SHP77 treated with DMSO at 0.1 percent for 48 hours (cell line): Measurements from ENCODE around the gene YY1.

ENCODE experiments used
- DNase-seq: peaks from one replicate; lab custom pipeline; 2025; lab: John Stamatoyannopoulos, UW

The YY1 gene

DNA sequence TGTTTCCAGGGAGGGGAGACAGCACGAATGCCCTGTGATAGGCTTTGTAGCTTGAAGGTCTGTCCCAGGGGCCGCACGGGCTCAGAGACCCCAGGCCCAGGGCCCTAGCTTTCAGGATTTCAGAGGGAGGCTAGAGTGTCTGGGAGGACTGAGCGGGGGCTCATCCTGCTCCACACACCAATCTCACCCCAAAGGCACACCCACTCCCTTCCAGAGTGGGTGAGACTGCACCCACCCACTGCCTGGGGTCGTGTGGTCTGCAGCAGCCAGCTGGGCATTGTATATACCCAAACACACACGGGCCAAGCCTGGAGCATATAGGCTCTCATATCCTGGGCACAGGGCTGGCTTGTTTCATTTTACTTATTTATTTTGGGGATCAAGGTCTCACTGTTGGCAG is 78.4 kb downstream of the YY1 start:
- DNase-seq, result no peak

DNA sequence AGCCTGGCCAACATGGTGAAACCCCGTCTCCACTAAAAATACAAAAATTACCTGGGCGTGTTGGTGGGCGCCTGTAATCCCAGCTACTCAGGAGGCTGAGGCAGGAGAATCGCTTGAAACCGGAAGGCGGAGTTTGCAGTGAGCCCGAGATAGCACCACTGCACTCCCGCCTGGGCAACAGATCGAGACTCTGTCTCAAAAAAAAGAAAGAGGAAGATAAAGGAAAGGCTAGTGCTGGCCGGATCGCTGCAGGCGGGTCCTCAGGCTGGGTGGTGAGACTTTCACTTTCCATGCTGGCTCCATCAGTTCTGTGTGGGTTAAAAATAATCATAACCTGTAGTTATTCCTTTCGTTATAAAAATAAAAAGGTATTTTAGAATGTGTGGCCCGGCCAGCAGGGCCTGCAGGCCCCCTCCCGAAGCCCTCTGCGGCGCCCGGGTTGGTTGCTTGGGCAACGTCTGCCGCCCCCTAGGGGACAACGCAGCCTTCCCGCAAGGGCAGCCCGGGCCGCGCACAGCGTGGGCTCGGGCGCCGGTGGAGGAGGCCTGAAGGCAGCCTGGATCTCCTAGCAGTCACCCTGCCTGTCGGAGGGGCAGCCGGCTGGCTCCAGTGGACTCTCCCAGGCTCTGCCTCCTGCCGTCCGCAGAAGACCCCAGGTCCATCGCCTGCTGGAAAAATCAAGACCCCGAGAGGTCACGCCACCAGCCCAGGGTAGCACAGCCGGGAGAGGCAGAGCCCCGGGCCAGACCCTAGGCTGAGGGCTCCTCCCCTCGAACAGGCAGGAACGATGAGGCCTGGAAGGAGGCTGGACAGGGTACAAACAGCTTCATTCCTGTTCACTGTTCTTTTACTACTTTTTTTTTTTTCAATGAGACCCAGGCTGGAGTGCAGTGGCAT is 79.2 kb downstream of the YY1 start:
- DNase-seq, result no peak

DNA sequence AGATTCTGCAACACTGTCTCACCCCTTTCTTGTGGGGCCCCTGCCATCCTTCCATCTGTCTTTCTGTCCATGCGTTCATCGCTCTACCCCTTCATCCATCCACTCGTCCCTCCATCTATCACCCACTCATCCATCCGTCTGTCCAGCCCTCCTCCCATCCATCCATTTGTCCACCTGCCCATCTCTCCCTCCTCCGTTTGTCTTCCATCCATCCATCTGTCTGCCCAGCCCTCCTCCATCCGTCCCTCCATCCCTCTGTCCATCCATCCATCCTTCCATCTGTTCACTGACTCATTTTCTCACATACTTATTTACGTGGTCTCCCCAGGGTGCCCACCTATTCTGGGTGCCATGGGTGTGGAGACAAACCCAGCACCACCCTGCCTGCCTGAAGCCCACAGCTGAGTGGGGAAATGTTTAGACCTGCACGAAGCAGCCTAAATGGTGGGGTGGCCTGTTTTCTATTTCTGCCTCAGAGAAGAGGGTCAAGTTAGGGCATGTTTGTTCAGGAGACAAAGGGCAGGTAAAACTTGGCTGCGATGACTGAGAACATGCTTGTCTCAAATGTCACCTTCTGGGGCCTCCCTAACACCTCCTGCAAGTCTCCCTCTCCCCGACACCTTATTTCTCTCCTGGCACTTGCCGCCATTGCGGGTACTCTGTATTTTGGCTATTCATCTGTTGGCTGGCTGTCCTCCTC is 81.4 kb downstream of the YY1 start:
- DNase-seq, result no peak

DNA sequence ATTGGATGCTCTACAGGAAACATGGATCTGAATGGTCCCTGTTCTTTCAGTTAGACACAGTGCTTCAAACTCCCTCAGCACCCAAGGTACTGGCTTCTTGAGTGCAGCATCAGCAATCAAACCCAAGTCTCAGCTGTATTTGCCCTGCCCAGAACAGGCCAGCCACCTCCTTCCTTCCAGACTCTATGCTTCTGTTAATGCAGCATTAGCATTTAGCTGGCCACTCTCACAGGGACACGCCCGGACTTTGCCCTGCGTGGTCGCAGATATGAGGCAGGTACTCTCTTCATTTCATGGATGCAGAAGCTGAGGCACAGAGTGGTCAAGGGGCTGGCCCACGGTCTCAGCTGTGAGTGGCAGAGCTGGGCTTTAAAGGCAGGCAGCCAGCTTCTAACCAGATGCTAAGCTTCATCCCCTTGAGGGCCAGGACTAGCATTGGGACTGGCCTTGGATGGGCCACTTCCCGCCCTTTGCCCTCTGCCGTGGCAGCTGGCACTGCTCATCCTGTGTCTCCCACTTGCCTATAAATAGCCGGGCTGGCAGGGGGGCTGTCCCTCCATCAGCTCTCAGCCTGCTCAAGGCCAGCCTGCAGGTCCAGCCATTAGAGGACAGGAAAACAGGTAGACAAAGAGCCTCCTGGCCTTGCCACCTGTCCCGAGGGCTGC is 82.7 kb downstream of the YY1 start:
- no peak for DNase-seq

DNA sequence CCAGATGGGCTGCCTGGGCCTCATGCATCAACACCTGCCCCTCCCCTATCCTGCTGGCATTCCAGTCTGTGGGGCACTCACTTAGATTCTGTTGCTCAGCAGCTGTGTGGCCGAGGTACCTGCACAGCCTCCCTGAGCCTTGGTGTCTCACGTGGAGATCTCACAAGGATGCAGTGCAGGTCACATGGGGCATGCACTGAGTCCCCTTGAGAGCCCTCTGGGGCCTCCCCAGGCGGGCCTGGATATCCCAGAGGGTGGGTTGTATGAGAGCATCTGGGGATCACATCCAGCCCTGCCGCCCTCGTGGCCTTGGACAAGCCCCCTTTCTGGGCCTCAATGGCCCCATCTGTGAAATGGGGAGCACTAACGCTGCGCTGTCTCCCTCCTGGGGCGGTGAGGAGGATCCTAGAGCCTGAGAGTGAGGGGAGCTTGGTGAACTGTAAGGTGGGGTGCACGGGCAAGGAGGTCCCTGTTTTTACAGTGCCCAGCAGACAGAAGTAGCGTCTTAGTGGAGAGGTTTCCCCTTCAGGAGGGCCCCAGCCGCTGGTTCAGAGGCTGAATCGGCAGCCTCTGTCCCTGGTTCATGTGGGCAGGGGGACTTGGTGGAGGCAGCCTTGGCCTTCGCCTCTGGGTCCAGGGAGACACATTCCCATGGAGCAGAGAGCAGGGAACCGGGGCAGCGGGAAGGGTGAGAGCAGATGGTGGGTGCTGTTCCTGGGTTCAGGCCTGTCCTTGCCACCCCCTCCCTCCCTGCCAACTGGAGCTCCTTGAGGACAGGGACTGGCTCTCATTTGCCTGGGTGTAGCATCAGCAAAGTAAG is 83.4 kb downstream of the YY1 start:
- DNase-seq, result no peak

DNA sequence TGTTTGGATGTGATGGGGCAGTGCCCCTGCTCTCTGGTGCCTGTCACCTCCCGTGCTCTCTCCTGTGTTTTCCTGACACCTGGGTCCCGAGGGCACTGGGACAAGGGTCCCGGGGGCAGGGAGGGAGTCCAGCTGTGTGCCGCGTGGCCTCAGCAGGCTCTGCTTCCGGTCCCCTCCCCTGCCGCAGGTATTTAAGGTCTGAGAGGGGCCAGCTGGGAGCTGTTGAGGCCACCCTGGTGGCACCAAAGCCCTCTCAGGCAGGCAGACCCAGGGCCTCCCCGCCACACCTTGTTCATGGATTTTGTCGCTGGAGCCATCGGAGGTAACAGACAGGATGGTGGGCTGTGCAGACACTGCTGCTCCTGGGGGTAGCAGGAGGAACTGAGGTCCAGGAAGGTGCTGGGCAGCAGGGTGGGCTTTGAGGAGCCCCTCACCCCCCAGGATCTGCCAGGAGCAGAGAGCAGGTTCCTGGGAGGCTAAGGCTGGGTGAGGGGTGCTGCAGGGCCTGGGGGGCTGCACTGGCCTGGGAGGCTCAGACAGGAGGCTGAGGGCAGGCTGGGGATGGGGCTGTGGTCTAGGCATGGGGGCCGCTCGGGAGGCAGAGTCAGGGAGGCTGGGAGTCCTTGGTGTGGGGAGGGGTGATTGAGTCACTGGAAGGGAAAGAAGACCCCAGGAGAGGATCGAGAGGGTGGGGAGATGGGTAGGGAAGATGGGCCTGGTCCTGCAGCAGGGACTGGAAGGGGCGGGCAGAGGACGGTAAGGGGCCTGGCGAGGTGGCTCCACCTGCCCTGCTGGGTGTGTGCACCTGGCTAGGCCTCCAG is 84.4 kb downstream of the YY1 start, which contains the start of gene SLC25A47:
Gene SLC25A47 (plus strand): TSS at position 219 of the 821 bp plus-strand sequence. CDS start 76 bp downstream, at position 295.
- no peak for DNase-seq

DNA sequence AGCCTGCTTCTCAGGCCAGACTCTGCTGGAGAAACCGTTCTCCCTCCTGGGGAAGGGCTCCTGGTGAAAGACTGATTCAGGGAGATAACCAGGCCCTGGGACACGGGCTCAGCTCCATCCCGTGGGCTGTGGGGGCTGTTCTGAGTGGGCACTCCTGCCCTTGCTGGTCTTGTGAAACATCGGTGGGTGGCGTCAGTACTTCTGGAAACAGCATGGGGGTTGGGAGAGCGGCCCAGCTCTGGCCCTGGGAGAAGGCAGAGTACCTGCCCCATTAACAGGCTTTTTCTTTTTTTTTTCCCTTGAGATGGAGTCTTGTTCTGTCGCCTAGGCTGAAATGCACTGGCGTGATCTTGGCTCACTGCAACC is 85.0 kb downstream of the YY1 start:
- DNase-seq, result no peak

DNA sequence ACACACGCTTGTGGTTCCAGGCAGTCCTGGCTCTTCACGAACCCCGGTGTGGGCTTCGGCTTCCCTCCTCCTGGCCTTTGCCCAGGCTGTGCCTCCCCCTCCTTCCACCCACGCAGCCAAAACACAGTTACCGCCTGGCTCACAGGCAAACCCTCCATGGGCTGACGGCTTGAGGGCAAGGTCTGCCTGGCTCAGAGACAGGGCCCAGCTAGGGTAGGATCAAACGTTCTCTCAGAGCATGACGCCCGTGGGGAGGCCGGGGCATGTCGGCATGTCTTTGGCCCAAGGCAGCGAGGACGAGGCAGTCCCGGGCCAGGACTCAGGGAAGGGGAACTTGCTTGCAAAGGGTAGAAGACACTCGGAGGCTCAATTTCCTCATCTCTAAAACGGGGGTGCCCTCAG is 86.3 kb downstream of the YY1 start:
- no peak for DNase-seq

DNA sequence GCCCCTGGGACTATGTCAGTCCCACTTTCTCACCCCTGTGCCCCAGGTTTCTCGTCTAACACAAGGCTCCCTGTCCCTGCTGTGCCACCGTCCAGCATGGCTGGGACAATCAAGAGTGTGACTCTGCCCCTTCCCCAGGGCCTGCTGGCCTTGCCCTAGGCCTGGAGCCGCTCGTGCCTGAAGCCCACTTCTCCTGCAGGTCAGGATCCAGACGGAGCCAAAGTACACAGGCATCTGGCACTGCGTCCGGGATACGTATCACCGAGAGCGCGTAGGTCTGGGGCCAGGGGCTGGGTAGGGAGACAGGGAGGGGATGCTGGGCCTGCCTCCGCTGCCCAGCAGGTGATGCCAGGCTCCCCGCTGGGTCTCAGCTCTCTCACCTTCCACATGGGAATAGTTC is 87.0 kb downstream of the YY1 start:
- no peak for DNase-seq

DNA sequence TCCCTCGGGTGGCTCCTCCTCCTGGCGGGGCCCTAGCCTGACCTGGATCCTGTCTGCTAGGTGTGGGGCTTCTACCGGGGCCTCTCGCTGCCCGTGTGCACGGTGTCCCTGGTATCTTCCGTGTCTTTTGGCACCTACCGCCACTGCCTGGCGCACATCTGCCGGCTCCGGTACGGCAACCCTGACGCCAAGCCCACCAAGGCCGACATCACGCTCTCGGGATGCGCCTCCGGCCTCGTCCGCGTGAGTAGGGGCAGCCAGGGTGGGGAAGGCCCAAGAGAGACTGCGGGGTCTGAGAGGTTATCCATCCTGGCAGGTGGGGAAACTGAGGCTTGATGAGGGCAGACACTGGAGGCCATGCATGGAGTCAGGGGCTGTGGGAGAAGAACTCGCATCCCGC is 88.2 kb downstream of the YY1 start:
- DNase-seq, result no peak

DNA sequence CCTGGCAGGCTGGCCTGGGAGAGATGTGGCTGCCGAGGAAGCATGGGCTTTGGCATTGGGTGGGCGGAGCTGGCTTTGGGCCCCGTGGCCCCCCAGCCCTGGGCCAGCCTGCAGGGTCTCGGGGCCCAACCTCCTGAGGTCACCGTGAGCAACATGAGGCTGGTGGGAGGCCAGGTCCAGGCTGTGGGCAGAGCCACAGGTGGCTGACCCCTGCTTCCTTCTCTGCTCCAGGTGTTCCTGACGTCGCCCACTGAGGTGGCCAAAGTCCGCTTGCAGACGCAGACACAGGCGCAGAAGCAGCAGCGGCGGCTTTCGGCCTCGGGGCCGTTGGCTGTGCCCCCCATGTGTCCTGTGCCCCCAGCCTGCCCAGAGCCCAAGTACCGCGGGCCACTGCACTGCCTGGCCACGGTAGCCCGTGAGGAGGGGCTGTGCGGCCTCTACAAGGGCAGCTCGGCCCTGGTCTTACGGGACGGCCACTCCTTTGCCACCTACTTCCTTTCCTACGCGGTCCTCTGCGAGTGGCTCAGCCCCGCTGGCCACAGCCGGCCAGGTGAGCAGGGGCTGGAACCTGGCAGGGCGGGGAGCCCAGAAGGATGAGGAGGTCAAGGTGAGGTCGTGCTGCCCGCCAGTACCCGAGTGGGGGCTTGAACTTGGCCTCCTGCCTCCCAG is 89.7 kb downstream of the YY1 start:
- DNase-seq, result no peak

DNA sequence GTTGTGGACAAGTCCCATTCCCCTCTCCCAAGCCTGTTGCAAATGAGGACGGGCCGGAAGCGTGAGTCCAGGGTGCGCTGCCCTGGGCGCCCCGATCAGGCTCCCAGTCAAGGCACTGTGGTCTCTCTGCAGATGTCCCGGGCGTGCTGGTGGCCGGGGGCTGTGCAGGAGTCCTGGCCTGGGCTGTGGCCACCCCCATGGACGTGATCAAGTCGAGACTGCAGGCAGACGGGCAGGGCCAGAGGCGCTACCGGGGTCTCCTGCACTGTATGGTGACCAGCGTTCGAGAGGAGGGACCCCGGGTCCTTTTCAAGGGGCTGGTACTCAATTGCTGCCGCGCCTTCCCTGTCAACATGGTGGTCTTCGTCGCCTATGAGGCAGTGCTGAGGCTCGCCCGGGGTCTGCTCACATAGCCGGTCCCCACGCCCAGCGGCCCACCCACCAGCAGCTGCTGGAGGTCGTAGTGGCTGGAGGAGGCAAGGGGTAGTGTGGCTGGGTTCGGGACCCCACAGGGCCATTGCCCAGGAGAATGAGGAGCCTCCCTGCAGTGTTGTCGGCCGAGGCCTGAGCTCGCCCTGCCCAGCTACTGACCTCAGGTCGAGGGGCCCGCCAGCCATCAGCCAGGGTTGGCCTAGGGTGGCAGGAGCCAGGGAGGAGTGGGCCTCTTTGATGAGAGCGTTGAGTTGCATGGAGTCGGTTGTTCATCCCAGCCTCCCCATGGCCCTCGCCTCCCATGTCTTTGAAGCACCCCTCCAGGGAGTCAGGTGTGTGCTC is 90.5 kb downstream of the YY1 start:
- DNase-seq, result no peak

DNA sequence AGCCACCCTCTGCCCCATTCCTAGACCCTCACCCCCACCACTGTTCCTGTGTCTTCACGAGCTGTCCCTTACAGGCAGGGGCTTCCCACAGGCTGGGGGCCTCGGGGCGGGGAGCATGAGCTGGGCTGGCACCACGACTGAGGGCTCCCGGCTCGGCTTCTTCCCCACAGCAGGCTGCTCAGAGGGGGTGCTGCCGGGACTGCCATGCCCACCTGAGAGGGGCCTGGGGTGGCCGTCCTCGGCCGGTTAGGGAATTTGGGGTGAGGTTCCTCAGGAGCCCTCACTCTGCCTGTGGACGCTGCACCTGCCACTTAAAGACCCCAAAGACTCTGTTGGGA is 91.0 kb downstream of the YY1 start:
- no peak for DNase-seq

DNA sequence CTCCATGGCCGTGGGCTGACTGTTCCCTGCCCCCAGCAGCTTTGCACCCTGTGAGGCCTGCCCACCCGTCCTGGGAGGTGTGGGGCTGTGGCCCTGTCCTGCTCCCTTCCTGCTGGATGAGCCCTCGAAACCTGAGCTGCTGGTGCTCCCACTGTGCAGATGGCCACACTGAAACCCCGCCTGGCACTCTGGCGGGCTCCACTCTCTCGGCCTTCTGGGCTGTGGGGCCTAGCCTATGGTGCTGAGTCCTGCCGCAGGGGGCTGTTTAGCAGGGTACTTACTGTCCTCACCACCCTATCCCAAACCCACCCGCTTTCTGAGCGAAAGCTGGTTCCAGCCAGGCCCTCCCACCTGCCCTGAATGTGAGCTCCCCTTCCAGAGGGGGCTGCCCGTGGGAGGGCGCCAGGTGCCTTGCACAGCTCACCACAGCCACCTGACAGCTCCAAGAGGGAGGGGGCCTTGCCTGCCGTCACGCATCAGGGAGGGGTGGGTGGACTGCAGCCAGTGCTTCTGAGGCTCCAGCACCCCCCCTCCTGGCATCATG is 91.5 kb downstream of the YY1 start:
- DNase-seq, result no peak

DNA sequence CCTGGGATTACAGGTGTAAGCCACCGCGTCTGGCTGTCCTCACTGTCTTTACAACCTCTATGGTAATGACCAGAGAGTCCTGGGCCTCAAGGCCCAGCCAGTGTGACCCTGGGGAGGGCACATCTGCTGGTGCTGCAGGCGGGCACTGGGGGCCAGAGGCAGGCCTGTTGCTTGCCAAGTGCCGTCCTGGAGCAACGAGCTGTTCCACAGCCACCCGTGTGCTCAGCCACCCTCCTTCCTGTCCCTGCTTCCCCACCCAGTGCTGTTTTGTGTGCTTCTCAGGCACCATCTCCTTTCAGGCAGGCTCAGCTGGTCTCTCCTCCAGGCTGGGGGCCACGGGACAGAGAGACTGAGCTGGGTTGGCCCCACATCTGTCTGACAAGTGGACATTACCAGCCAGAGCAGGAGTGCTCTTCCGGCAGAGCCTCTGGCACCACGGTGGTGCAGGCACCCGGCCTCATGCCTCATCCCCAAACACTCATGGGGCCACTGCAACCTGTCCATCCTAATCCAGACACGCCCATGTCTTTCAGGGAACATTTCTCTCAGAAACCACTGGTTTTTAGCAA is 93.2 kb downstream of the YY1 start:
- DNase-seq, result no peak
